ENCODE measurements around the gene CILP2.

DNA sequence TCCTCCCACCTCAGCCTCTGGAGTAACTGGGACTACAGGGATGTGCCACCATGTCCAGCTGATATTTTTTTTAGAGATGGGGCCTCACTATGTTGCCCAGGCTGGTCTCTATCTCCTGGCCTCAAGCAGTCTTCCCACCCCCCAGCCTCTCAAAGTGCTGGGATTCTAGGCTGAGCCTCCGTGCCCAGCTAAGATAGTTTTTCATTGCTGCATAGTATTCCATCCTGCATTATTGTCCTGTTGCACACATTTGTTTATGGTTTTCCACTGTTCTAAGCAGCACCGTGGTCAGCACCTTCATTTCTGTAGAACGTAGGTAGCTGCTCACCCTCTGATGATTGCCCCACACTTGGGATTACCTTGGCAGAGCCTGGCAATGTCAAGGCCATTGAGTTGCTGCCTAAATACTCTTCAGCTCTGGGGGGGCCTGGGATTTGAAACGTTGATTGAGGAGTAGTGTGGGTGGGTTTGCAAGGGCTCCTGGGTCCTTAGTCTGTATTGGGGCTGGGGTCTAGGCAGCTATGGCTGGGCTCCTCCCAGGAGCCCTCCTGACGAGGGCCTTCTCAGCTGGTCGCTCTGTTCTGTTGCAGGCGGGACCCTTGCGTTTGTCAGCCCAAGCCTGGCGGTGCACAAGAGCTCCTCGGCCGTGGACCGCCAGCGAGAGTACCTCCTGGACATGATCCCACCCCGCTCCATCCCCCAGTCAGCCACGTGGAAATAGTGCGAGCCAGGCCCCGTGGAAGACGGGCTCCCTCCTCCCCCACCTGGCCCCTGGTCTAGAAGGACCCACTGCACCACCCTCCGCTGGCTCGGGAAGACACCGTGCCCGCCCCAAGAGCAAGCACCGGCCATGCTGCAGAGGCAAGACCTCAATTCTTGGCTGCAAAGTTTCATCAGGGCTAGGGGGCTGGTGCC, 33.1 kb upstream of the CILP2 start:
- TF ChIP-seq, protein P1, sequence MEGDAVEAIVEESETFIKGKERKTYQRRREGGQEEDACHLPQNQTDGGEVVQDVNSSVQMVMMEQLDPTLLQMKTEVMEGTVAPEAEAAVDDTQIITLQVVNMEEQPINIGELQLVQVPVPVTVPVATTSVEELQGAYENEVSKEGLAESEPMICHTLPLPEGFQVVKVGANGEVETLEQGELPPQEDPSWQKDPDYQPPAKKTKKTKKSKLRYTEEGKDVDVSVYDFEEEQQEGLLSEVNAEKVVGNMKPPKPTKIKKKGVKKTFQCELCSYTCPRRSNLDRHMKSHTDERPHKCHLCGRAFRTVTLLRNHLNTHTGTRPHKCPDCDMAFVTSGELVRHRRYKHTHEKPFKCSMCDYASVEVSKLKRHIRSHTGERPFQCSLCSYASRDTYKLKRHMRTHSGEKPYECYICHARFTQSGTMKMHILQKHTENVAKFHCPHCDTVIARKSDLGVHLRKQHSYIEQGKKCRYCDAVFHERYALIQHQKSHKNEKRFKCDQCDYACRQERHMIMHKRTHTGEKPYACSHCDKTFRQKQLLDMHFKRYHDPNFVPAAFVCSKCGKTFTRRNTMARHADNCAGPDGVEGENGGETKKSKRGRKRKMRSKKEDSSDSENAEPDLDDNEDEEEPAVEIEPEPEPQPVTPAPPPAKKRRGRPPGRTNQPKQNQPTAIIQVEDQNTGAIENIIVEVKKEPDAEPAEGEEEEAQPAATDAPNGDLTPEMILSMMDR (conservative IDR thresholded peaks at IDR 0.05; ENCODE audit: low read depth, low read length), result no peak
- TF ChIP-seq CHD1 (IDR thresholded peaks at IDR 0.05; ENCODE audit: low read depth, low read length) (no peak), POLR2A (IDR thresholded peaks at IDR 0.05; ENCODE audit: low read depth, low read length) (no peak), MXI1 (IDR thresholded peaks at IDR 0.05; ENCODE audit: borderline replicate concordance, low read depth, low read length) (no peak), SMC3 (IDR thresholded peaks at IDR 0.05; ENCODE audit: low read depth, low read length) (no peak), RCOR1 (IDR thresholded peaks at IDR 0.05; ENCODE audit: insufficient replicate concordance, low read length) (no peak), BHLHE40 (IDR thresholded peaks at IDR 0.05; ENCODE audit: low read depth, low read length) (no peak), MAFK (IDR thresholded peaks at IDR 0.05; ENCODE audit: low read depth, low read length) (no peak), CEBPB (IDR thresholded peaks at IDR 0.05; ENCODE audit: low read depth, low read length) (no peak)
- TF ChIP-seq, protein P2, sequence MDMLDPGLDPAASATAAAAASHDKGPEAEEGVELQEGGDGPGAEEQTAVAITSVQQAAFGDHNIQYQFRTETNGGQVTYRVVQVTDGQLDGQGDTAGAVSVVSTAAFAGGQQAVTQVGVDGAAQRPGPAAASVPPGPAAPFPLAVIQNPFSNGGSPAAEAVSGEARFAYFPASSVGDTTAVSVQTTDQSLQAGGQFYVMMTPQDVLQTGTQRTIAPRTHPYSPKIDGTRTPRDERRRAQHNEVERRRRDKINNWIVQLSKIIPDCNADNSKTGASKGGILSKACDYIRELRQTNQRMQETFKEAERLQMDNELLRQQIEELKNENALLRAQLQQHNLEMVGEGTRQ (IDR thresholded peaks at IDR 0.05; ENCODE audit: low read depth, low read length), result no peak
- TF ChIP-seq, protein P3, sequence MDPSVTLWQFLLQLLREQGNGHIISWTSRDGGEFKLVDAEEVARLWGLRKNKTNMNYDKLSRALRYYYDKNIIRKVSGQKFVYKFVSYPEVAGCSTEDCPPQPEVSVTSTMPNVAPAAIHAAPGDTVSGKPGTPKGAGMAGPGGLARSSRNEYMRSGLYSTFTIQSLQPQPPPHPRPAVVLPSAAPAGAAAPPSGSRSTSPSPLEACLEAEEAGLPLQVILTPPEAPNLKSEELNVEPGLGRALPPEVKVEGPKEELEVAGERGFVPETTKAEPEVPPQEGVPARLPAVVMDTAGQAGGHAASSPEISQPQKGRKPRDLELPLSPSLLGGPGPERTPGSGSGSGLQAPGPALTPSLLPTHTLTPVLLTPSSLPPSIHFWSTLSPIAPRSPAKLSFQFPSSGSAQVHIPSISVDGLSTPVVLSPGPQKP (IDR thresholded peaks at IDR 0.05; ENCODE audit: borderline replicate concordance, low read depth, low read length), result no peak

Measured in IMR-90 (cell line).